HG02588 (cell line): Measurements from ENCODE around the gene NOL4L.
"Not testable (repeated sequence)": the region's sequence is repeated elsewhere in the genome, so short reads cannot be mapped to it uniquely, and the experiment has no call there.

ENCODE experiments used
- ATAC-seq: cut with Tn5 transposase; IDR thresholded peaks from one replicate; pipeline ENCODE4 v1.9.1; 2021; ENCODE audit warnings: mild to moderate bottlenecking, moderate library complexity; ENCODE audit not compliant: unreplicated experiment

Gene NOL4L

GRCh38 chr20:32436142-32436861 is 148.8 kb downstream of the NOL4L start:
- ATAC-seq, result no peak

- ATAC-seq, result no peak
These were observed 149.6 kb downstream of the NOL4L start for GRCh38 chr20:32435449-32436107.

- ATAC-seq, result no peak
These were observed 150.7 kb downstream of the NOL4L start for GRCh38 chr20:32434434-32434833.

GRCh38 chr20:32433311-32434021 is 151.7 kb downstream of the NOL4L start:
- no peak for ATAC-seq

GRCh38 chr20:32432277-32432676 is 152.9 kb downstream of the NOL4L start:
- ATAC-seq, result no peak

GRCh38 chr20:32431457-32431856 is 153.7 kb downstream of the NOL4L start:
- no peak for ATAC-seq

GRCh38 chr20:32429745-32430360 is 155.3 kb downstream of the NOL4L start:
- ATAC-seq, result no peak

- ATAC-seq, result no peak
These were observed 155.8 kb downstream of the NOL4L start for GRCh38 chr20:32429343-32429742.

- ATAC-seq, result no peak
These were observed 157.1 kb downstream of the NOL4L start for GRCh38 chr20:32427996-32428395.

GRCh38 chr20:32421290-32421689 is 163.8 kb downstream of the NOL4L start:
- no peak for ATAC-seq

GRCh38 chr20:32418376-32418775 is 166.8 kb downstream of the NOL4L start:
- ATAC-seq, result no peak

GRCh38 chr20:32416206-32416605 is 168.9 kb downstream of the NOL4L start:
- ATAC-seq, result no peak

GRCh38 chr20:32415494-32415893 is 169.6 kb downstream of the NOL4L start:
- no peak for ATAC-seq

GRCh38 chr20:32411955-32412706 is 173.0 kb downstream of the NOL4L start:
- no peak for ATAC-seq

GRCh38 chr20:32407131-32407750 is 177.9 kb downstream of the NOL4L start:
- ATAC-seq, result not testable (repeated sequence)

GRCh38 chr20:32406701-32407100 is 178.4 kb downstream of the NOL4L start:
- ATAC-seq, result no peak

- ATAC-seq, result no peak
These were observed 181.1 kb downstream of the NOL4L start for GRCh38 chr20:32404017-32404416.

- ATAC-seq, result no peak
These were observed 184.7 kb downstream of the NOL4L start for GRCh38 chr20:32400476-32400875.

GRCh38 chr20:32397567-32398084 is 187.5 kb downstream of the NOL4L start:
- no peak for ATAC-seq

- no peak for ATAC-seq
These were observed 188.4 kb downstream of the NOL4L start for GRCh38 chr20:32396646-32397160.
